CD4-positive, alpha-beta T cell treated with Interleukin-17A for 4 hours (primary cell): ENCODE measurements around the gene UPK2.

Source experiments
- DNase-seq: peaks from one replicate; pipeline ENCODE4 v3.0.0-alpha.2; 2020; ENCODE audit warnings: mixed read lengths

The UPK2 gene

DNA sequence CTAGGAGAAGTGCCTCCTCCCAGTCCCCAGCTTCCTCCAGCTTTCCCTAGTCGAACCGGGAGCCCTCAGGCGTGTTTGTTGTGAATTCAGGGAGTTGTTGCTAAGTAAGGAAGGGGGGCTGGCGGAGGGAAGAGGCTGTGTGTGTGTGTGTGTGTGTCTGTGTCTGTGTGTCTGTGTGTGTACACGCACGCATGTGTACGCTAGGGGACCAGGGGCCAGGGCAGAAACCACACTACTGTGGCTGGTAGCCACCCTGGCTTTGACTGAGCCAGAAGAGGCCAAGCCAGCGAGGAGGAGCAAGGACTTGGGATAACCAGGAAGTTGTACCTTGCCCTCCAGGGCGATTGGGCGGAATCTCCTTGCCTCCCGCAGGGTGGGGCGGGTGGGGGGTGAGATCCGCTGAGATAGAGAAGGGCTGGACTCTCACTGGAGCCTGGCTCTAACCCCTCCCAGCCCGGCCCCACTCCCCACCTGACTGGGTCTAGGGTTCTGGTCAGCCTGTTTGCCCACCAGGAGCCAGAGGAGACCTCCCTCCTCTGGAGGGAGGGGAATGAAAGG lies 37.9 kb upstream of the UPK2 start:
- peak; percentile 56 for DNase-seq

DNA sequence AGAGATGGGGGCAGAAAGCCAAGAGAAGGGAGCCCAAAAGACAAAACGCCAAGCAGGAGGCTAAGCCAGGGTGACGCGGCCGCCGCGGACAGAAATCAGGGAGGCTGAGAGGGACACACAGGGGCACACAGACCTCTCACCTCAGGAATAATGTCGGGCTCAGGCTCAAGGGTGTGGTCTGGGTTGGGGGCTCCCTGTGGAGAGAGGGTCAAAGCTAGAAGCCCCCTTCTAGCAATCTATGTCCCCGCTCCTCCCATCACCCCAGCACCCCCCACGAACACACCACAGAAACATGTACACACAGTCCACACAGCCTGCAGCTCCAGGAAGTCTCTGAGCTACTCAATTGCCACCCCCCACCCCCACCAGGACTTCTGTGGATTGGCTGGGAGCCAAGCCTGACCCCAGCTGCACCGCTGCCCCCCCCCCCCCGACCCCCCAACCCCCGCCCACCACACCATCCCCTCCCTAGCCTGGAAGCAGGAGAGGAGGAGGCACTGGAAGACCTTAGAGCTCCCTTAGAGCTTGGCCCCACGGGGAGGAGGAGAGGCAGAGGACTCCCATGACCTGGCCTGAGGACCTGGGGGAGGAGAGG lies 37.3 kb upstream of the UPK2 start:
- DNase-seq: peak; percentile 62

DNA sequence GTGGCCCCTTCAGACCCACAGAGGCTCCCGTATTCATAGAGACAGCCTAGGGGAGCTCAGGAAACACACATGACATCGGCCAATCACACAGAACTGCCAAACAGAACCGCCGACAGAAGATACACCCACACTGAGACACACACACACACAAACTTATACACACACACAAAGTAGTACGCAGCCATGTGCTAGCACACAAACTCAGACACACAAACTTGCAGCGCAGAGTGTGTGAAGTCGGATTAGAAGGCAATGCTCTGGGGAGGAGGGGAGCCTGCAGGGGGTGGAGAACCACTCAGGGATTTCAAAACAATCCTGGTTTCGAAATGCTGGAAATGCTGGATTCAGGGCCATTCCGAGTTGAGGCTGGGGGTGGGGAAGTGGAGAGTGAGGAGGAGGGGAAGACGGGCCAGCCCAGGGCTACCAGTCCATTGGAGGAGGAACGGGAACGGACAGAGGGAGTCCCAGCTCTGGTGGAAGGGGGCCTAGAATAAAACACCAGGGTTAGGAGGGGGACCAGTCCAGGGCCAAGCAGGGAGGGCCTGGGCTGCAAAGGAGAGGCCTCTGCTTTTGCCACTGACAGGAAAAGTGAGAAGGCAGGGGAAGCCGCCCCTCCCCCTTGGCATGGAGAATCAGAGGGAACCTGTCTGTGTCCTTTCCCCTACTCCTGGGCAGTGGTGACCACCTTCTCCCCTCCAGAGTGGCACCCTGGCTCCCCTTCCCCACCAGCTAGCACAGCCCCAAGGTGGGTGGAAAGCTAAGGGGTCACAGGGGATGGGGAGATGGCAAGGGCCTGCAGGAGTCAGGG lies 34.8 kb upstream of the UPK2 start:
- DNase-seq: peak; percentile 38

DNA sequence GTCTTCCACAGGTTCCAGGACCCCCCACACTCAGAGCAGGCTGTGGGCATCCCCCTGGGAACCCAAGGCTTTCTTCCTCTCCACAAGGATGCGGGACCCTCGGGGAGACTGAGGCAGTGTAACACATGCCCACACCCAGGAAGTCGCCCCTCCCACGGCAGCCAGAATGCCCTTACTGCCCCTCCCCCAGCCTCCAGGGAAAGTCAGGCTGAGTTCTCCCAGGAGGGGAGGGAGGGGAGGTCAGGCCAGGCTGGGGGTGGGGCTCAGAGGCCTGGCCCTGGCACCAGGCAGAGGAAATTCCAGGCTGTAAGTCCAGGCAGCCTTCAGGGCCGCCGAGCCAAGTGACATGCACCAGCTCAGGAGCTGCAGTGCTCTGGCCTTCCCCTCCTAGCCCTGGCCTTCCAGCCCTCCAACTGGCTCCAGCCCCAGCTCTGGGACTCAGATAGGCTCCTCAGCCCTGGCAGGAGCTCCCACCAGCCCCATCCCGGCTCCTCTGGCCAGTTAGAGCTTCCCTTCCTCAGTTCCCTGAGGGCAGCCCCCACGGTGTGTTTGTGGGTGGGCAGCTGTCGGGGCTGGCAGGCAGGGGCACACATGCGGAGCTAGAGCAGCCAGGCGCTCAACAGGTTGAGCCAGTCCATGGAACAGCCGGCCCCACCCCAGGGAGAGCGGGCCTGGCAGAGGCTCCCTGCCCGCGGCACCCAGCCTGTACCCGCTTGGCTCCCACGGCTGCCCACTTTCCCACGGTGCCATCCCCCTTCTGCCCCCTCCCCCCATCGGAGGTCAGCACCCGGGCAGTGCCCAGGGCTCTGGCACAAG lies 34.0 kb upstream of the UPK2 start:
- DNase-seq: peak; percentile 45

DNA sequence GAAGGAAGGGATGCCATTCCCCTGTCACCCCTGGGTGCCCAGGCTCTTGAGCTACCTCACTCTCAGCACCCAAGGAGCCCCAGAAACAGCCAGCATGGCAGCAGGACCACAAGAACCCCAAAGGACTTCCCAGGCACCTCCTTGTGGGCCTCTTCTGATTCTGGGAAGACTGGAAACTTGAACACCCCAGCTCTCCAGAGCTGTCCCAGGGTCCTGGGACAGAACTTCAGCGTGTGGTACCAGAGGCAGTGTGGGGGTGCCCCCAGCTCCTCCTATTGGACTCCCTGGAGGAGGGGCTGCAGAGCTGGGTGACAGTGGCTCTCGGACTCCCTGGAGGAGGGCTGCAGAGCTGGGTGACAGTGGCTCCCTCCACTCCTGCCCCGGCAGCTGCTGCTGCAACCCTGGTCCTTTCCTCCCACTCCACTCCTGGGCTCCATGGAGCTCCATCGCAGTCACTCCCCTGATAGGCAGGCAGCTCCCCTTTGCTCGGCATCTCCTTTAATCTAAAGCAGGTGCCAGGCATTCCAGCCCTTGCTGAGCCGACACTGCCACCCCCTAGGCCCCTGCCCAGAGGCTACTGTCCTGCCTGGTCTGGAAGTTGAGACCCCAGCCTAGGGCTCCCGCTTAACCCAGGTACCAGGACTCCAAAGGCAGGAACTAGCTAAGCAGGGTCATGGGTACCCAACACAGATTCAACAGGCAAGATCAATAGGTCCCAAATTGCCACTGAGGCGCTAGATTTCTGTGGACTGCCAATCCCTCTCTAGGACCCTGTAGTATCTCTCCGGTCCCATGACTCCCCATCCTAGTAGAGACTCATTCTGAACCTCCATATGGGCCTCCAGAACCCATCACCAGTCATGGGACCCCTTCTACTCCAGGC lies 33.1 kb upstream of the UPK2 start:
- DNase-seq: peak; percentile 39

DNA sequence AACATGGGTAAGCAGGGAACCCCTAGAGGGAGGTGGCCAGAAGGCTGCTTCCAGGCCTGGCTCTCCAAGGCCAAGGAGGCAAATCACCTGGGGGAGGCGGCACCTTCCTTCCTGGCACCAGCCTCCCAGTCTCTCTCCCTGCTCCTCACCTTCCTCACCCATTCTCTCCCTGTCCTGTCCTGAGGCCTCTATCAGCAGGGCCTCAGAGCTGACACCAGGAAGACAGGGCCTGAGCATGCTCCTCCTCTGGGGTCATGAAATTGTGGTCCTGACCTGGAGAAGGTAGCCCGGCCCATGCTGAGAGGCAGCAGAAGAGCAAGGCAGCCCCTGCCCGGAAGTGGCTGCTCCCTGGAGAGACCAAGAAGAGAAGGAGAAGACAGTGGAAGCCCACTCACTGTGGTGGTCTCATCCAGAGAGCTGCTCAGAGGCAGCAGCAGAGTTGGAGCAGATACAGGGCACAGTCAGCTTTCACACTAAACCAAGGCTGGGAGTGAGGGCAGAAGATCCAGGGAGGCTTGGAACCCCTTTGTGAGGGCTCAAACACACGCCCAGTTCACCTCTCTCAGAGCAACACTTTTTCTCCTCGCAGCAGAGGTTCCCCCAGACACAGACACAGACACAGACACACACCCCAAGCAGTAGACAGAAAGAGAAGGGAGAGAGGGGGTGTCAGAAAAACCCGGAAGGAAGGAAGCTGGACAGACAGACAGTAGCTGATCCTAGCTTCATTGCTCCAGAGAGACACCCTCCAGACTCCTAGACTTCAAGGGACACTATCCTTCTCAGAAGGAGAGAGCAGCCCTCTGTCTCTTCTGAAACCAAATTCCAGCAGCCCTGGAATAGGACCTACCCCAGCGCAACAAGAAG lies 32.1 kb upstream of the UPK2 start:
- peak; percentile 67 for DNase-seq

DNA sequence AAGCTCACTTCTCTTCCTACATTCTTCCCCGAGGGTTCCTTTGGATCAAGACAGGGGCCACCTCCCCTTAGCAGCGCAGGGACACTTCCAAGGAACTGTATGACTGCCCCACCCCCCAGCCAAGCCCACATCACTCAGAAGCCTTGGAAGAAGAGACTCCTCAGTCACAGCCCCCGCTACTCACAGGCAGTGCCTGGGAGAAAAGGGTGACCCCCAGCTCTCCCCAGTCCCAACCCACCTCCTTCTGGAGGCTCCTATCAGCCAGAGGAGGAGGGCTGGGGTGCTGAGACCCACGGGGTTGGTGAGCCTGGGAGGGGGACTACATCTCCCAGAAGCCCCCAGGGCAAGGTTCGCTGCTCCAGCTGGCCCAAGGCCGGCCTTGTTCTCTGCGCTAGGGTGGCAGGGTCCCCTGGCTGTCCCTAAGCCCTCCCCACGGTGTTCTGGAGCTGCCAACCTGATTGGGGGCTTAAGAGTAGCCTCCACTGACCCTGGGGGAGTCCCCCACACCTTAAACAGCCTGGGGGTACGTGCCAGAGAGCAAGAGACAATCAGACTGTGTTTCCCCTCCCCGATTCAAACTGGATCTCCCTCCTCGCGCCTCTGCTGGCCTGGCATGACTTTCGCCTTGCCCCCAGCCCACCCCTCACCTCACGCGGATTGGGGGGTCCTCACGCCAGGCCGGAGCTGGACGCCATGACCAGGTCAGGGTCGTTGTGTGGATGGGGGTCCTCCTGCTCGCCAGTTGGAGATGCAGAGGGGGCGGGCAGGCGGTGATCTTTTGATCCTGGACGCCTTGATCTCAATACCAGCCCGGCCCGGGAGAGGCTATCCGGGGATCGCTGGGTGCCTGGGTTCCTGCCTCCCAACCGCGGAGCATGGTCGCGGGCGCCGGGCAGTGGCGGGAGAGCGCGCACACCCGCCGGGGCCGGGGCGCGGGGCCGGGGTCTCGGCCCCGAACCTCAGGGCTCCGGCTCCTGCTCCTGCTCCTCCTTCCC lies 31.2 kb upstream of the UPK2 start:
- DNase-seq: peak; percentile 60

DNA sequence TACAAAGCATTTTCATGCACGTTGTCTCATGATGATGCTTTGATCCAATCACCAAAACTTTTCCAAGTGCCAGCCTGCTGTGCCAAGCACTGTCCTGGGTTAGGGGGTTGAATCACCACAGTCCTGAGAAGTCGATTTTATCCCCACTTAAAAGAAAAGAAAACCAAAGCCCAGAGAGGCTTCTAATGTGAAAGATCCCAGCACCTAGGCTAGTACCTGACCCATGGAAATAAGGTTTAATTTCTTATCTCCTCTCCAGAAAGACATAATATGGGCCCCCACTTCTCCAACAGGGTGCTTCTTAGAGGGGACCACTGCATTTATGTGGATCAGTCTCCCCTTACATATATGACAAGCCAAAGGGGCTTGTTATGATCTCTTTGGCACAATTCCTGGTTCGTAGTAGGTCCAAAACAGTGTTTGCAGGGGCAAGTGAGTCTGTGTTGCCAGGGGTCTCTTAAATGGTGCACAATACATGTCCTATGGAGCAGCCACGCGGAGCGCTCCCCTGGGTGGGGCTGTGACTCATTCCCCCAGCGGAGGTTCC lies 28.5 kb upstream of the UPK2 start:
- peak; percentile 2 for DNase-seq

DNA sequence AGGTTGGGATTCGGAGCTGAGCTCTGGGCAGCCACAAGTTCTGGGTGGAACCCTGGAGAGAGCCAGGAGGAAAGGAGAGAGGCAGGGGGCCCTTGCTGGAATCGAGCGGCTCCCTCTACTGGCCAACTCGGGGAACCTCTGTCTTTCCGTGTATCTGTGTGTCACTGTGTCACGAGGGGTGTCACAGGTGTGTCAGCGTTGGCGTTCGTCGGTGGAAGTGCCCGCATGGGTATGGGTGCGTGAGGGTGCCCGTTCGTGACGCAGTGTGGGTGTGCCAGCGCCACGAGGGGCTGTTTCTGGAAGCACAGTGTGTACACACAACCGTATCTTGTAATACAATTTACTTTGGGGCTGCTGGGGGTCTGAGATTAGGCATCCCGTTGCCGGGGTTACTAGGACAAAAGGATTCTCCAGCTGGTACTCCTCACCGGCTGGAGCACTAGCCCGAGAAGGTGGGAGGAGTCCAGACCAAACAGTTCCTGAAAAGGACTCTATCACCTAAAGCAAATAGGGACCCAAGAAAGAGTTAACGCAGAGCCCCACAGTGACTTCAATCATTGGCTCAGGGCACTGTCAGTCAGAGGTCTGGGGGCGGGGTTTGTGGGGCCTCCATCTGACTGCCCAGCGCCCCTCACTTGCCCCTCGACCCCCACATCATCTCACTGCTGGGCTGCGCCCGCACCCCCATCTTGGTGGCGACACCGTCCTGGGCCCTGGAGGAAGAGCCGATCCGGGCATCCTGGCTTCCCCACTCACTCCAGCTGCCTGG lies 27.8 kb upstream of the UPK2 start:
- peak; percentile 94 for DNase-seq

DNA sequence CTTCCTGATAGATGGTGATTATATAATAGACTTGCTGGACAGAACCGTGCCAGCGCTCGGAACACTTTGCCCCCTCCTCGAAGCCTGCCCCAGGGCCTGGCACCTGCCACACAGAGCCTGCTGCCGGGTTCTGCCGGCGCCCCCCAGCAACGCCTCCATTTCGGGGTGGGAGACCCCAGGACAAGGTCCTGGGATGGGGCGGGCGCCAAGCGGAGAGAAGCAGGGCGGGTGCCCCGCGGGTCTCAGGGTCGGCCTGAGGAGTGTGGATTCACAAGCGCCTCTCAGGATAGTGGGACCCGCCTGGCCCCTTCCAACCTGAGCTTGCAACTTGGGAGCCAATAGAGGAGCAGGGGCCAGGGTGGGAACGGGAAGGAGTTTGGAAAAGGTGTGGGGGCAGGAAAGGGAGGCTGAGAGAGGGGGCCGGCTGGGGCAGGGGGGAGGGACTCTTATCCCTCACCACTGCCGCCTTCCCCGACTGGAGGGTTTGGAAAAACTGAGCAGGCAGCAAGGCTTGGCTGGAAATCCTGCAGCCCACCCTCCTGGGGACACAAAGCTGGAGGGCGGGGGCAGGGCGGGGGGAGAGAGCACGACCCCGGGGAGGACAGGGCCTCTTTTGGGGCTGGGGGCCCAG lies 27.1 kb upstream of the UPK2 start:
- peak; percentile 62 for DNase-seq

DNA sequence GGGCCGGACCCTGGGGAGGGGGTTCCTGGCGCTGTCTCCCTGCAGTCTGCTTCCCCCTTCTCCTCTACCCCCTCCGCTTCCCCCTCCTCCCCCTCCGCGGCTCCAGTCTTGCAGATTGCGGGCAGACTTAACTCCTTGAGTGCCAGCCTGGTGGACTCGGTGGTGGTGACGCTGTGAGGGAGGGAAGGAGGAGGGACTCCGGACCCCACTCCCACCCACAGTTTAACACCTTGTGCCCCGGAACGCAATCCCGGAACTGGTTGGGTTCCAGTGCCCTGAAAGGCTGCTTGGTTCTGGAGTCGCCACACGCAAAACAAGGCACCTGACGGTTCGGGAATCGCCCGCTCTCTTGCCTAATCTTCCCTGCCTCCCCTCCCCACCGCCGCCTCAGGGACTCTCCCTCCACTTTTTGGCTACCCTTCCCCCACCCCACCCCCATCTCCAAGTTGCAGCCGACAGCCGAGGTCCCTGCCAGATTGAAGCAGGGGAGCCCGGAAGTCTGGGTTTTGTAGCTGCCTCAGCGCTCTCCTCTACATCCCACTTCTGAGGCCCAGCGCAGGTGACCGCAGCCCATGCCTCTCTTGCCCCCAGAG lies 26.5 kb upstream of the UPK2 start:
- peak; percentile 88 for DNase-seq

DNA sequence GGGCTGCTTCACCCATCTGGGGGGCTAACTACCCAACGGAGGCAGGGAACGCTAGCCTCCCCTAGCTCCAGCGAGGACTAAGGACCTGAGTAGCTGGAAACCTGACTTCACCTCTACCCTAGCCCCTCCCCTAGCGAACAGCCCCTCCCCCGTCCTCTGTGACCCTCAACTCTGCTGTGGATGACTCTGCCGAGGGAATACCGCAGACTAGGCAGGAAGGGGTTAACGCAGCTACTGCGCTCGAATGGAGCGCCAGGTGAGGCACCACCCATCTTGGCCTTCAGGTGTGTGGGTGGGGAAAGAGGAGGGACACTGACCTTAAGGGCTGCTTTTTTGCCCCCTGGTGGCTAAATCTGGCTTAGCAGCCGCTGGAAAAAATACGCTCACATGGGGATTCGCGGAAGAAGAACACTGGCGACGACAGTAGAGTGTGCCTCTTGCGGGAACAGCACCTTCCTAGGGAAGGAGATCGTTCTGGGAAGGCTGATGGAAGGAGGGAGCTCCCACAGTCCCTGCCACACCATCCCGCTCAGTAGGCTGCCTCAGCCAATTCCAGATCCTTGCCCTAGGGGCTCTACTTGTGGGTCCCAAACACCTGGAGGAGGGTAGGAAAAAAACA lies 25.9 kb upstream of the UPK2 start:
- DNase-seq: peak; percentile 90

DNA sequence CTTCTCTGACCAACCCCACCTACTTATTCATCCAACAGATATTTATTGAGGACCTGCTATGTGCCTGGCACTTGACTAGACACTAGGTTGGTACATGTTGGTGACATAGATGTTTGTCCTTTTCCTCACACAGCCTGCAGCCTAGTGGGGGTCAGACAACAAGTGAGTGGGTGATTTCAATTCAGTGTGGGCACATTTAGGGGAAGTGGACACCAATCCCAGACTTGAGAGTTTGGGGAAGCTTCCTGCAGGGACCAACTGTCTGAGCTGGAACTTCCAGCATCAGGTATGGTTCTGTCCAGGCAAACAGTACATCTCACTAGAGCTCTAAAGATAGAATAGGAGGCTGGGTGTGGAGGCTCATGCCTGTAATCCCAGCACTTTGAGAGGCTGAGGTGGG lies 24.5 kb upstream of the UPK2 start:
- no peak for DNase-seq

DNA sequence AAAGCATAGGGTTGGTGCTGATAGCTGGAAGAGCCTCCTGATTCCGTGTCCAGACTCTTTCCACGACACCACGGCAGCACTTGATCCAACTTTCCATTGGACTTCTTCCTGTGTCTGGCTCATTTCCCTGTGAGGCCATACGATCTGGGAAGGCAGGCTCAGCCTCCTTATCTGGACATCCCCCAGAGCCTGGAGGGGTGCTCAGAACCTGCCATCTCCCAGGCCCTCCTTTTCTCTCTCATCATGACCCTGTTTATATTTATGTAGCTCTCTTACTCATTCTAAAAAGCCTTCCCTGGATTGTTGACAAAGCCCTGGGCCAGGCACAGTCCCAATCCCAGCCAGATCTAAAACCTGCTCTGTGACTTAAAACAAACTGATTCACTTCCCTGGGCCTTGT lies 22.6 kb upstream of the UPK2 start:
- no peak for DNase-seq

DNA sequence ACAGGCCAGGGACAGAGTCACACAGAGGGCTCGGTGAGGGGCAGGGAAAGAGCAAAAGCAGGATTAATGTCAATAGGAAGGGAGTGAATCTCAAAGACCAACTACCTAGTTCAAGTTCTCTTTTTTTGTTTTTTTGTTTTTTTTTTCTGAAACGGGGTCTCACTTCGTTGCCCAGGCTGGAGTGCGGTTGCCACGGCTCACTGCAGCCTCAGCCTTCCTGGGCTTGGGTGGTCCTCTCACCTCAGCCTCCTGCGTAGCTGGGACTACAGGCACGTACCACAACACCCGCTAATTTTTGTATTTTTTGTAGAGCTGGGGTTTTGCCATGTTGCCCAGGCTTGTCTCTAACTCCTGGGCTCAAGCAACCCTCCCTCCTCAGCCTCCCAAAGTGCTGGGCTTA lies 20.7 kb upstream of the UPK2 start:
- DNase-seq: no peak

DNA sequence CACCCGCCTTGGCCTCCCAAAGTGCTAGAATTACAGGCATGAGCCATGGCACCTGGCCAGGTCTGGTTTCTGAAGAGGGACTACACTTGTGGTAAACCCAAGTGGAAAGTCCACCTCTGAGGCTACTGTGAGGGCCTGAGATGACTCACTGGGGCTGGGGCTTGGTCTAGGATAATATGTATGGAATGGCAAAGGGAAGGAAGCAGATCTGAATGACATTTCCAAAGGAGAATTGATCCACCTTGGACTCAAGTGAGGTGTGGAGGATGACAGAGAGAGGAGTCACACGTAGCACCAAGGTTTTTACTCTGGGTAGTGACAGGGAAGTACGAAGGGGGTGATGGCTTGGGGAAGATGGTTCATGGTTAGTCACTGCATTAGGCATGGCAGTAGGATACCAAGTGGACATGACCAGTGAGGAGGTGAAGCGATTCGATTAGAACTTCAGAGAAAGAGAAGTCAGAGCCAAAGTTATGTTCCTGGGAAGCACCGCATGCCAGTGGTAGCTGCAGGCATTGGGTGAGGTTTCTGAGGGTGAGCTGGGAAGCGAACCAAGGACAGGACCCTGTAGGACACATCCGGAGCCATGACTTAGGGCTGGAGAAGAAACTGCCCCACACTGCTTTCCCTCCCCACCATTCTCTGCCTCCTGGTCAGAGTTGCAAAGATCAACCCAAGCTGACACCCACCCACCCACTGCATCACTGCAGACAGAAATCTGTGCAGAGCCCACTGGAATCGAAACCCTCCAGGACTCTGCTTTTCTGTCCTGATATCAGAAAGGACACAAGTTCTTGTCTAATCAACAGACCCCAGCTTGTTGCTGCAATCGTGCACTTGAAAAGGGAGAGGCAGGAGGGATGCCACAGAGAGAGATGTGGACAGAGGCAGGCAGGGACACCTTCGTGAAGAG lies 17.4 kb upstream of the UPK2 start:
- no peak for DNase-seq
